Measurements from ENCODE around the gene HACD2.
"Not testable (repeated sequence)": the region's sequence is repeated elsewhere in the genome, so short reads cannot be mapped to it uniquely, and the experiment has no call there.

The HACD2 gene

DNA sequence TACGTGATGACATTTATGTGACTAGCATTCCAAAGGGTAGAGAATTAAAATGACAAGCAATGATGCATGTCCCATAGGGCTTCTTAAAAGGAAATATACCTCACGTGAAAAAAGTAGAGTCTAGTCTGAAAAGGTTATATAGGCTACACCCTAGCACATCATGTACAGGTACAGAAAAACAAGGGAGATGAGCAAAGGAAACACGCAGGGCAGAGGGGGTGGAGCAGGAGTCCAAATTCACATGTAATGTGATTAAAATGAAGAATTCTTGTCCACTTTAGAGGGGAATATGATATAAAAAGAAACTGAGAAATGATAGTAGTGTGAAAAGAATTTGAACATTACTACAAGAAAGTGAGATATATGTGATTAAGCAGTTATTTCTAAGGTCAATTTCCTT, 59.4 kb downstream of the HACD2 start:
- DNase-seq (ENCODE audit: low read depth, low spot score), result no peak

DNA sequence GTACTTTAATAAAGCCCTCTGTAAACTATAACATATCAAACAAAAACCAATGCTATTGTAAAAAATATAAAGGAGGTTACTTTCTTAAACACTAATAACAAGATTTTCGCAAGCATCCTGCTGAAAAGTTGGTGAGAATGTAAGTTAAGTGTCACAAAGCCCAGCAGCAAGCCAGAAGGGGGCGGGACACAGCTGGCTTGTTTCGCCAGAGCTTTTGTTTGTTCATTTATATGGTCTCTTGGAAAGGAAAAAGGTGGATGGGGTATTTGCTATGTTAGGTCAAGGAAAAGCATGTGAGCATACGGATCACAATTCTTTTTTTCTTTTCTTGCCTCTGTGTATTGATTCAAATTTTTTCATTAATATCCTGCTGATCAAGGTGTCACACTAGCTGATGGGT, 59.9 kb downstream of the HACD2 start:
- no peak for DNase-seq (ENCODE audit: low read depth, low spot score)

DNA sequence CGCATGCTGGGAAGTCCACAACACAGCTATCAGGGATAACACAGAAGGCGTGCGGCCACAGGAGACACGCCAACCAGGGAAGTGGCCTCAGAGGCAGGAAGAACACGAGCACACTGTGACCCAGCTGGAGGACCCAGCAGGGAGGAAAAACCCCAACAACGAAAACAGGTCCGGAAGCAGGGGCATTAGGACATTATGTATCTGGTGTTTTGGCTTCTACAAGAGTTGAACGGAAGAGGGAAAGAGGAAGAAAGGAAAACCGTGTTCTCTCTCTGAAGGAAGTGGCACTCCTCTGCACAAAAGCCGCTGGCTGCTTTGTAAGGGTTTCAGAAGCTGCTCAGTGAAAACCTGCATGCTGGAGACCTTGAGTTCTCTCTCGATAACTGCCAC, 61.8 kb downstream of the HACD2 start:
- DNase-seq (ENCODE audit: low read depth, low spot score), result no peak

DNA sequence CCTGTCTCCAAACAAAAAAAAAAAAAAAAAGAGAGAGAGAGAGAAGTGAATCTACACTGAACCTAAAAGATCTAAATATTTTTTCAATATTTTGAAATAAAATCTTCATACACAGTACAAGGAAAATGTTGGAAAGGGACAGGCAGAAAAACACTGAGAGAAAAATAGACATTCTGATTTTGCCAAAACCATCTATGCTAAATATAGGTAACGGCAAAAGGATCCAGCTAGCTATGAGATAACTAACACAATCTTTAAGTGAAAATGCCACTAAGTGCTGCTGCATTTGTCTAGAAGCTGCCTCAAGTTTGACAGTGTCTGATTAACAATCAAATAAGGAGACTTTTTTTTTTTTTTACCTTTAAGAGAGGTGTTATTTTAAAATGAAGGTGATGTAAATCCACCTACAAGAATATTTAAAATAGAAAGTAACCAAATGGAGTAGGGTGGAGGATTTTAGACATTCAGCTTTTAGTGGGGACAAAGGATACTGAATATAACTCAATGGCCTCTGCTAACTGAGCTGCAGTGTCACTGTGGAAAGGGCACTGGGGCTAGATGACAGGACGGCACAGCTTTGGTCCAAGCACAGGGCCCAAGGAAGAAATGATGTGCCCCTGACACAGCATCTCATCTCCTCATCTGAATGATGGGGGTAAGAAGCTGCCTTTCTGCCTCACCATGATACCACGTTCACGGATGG, 62.4 kb downstream of the HACD2 start:
- DNase-seq (ENCODE audit: low read depth, low spot score), result no peak

DNA sequence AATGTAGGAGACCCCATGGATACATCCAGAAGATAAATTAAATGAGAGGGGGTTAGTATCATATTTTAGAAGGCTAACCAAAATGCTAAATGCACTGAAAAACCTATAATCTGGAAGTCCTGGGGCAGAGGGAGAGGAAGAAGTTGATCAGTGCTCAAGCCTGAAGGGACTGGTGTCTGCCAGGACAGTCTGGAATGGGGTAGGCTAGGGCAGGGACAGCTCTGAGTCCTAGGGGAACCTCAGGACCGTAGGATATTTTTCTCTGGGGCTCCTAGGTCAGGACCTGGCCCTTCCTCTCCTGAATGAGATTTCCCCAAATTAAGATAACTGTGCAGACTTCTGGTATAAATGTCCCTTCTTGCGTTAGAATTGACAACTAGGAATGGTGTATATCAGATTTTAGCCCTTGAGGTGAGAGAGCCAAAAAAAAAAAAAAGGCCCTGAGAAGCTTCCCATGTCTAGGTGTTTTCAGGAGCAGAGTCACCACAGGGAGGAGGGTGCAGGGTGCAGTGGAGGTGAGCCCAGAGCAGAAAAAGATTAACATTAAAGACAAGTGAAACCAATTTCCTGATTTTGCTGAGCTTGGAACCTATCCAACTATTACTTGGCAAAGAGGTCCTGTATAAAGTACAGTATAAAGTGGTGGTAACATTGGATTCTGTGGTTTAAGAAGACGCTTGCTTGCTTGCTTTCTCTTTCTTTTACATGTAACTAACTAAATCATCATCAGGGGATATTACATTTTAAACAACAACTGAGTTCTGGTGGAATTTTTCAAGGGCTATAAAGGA, 63.5 kb downstream of the HACD2 start:
- no peak for DNase-seq (ENCODE audit: low read depth, low spot score)

DNA sequence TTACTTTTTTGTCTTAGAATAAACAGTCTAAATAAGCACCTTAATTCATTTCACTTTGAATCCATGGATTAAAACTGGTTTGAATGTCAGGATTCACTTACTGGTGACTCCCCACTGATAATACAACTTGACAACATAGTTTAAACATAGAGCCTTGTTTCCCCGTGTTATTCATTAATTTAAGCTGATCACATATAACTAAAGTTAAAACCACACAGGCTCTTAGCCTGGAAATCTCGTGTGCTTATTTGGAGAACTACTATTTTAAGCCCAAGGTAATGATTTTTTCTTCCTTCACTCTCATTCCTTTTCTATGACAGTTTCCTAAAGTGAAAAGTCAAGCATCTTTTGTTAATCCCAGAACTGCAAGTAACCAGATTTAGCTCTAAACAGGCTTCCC, 64.2 kb downstream of the HACD2 start:
- DNase-seq (ENCODE audit: low read depth, low spot score), result no peak

DNA sequence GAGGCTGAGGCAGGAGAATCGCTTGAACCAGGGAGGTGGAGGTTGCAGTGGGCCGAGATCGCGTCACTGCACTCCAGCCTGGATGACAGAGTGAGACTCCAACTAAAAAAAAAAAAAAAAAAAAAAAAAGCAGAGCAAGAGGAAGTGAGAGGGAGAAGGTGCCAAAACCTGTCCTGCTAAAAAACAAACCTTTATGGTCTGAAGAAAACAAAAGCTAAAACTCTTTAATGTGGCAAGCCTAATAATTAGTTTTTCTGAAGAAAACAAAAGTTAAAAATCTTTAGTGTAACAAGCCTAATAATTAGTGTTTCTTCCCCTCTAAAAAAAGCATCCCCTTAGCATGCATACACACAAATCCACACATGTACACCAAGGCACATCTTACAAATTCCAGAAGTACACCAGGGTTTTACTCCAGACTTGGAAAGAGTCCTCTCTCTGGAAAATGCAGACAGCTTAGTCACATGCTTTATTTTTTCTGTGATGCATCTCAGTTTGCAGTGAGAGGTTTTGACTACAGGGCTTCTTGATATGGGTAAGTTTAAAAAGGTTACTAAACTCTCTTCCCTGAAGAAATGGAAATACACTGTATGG, 65.9 kb downstream of the HACD2 start:
- DNase-seq (ENCODE audit: low read depth, low spot score), result no peak

DNA sequence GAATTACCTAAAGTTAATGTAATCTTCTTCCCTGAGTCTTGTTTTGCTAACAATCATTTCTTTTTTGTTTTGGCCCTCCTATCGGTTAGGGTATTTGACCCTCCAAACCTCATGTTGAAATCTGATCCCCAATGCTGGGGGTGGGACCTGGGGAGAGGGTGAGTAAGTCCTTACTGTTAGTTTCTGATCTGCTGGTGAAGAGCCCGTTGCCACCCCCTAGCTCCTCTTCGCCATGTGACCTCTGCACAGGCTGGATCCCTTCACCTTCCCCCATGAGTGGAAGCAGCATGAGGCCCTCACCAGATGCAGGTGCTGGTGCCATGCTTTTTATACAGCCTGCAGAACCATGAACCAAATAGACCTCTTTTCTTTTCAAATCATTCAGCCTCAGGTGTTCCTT, 73.1 kb downstream of the HACD2 start:
- no peak for DNase-seq (ENCODE audit: low read depth, low spot score)

DNA sequence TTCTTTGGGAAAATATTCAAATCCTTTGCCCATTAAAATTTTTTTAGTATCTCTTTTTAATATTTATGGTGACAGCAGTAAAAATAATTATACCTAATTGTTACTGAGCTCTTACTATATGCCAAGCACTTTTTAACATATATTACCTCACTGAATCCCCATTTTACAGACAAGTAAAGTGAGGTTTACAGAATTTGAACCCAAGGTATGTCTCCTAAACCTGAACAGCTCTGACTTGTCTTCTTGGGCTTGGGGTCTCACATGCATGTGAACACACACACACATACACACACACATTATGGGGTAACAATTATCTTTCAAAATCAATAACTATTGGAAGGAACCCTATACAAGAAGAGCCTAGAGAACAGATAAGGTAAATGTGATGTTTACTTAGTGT, 73.8 kb downstream of the HACD2 start:
- DNase-seq (ENCODE audit: low read depth, low spot score), result no peak

DNA sequence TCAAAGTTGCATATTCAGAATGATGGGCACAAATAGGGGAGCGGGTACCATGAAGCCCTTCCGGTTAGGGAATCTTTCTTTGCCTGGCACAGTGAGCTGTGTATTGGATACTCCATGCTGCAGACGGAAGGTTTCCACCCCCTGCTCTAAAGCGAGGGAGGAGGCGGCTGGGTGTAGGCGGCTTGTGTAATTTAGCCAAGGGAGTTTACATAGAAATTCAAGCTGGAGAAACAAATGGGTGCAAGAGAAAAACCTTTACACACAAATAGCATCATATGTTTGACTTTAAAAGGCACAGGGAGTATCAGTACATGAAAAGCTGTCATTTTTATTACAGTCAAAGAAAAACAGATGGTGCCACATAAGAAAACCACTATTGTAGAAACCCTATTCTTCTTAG, 76.7 kb downstream of the HACD2 start:
- no peak for DNase-seq (ENCODE audit: low read depth, low spot score)

DNA sequence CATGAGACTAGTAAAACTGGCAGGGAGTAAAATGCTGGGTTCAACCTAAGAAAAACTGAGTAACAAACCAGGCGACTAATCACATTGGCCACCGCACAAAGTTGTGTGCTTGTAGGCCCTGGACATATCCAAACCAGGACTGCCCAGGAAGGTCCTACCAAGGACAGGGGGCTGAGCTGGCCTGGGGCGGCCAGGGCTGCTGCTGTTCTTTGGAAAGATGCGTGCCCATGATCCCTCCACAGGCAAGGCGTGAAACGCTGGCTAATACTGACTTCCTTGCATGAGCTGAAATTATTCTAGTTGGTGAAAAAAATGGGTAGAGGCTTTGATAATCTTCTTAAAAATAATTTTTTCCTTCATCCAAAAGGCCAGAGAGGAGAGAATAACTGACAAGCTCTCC, 79.0 kb downstream of the HACD2 start:
- DNase-seq (ENCODE audit: low read depth, low spot score), result no peak

DNA sequence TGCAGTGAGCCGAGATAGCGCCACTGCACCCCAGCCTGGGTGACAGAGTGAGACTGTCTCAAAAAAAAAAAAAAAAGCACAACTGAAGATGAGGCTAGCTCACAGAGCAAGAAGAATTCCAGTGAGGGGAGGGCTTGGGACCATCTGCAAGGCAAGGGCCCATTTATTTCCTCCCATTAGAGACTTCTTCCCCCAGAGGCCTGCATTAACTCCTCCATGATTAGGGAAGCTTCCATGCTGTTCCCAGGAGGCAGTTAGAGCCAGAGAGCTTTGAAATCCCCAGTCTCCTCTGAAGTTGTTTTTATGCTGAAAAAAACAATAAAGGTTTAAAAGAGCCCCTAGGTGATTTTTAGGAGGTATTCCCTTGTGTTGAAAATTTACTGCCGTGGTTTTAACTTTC, 81.7 kb downstream of the HACD2 start:
- no peak for DNase-seq (ENCODE audit: low read depth, low spot score)

DNA sequence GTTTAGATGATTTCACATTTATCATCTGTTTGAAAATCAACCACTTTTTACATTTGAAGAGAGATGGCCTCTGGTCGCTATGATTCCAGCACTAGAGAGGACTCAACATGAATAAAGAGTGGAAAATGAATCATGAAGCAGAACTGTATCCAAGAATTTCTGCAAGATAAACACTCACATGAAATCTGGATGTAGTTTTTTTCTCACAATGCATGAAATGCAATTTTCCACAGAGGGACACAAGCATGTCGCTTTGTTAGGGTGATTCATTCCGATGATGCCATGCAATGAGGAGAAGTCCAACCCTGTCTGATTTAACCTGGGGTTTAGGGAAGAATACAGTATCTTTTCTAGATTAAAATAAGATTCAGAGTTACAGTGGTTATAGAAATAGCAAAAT, 85.5 kb downstream of the HACD2 start:
- DNase-seq (ENCODE audit: low read depth, low spot score), result no peak

DNA sequence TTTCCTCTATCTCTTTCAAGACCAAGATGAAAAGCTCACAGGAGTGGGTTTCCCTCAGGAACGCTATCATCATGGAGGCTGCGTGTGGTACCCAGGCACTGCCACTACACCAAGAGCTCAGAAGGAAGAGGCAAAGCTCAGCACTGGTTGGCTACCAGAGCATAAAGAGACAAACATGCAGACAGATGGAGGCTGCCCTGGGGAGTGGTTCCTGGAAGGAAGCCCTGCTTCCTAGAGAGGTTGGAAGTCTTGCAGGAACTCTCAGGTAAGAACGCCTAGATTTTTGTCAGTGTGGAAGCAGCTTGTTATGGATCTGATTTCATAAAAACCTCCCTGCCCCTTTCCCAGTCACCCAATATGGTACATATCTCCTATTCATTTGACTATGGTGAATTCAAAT, 86.1 kb downstream of the HACD2 start:
- DNase-seq (ENCODE audit: low read depth, low spot score), result no peak

DNA sequence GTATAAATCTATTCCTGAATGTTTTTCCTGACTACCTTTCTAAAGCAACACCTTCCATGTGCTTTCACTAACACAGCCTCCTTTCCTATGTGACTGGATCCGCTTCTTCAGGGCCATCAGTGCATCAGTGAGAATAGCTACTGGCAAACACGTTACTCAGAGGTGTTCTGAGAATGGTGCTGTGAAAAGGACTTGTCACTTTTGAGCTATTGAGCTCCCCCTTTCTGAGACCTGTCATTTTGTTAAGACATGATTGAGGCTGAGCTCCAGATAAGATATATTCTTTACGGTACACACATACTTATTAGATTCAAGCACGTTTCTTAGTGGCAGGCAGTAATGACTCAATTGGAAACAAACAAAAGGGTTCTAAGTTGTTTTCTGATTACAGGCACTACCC, 90.9 kb downstream of the HACD2 start:
- DNase-seq (ENCODE audit: low read depth, low spot score), result no peak

DNA sequence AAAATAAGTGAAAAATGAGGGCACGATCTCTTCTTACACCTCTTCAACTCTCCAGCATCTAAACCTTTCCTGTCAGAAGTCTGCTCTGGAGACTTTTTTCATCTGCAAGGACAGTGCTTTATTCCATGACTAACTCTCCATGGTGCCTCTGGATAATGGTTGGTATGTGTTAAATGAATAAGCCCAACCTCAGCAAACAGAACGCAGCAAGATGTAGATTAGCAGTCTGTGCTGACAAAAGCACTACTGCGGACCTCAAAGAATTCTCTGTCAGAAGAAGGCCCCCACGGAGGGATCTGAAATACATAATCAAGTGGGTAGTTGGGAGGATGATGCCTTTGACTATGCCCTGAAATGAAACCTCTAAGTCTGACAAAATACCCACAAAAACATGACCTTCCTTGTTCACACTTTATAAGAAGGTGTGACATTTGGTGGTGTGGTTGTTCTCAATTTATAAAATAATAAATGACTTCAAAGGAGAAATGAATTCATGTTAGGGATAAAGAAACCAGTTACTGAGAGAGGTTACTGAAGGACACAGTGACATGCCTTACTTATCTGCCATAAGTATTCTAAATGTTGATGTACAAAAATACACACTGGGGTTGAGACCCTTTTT, 92.8 kb downstream of the HACD2 start:
- DNase-seq (ENCODE audit: low read depth, low spot score), result no peak

DNA sequence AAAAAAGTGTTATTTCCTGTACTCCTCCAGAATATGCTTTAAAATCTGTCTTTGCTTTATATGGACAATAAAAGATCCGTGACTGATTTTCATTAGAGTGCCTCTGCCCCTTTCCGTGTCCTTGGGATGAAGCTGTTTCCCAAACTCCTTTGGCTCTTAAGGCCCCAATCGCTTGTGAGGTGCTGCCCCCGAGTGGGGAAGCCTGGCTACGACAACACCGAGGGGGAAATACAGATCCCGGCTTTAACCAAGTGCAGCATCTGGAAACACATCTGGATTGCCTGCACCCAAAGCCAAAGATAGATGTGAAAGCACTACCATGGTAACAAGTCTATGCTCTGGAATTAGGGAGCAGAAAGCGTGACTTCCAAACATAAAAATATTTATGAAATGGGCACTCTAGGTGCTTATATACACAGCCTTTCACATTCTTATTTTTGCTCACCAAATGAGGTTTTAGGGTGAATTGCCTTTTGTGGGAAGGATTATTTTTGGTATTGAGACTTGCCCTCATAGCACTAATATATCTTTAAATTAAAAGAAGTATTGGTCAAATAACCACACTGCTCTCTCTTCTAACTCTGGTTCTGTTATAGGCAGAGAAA, 95.4 kb downstream of the HACD2 start:
- no peak for DNase-seq (ENCODE audit: low read depth, low spot score)

DNA sequence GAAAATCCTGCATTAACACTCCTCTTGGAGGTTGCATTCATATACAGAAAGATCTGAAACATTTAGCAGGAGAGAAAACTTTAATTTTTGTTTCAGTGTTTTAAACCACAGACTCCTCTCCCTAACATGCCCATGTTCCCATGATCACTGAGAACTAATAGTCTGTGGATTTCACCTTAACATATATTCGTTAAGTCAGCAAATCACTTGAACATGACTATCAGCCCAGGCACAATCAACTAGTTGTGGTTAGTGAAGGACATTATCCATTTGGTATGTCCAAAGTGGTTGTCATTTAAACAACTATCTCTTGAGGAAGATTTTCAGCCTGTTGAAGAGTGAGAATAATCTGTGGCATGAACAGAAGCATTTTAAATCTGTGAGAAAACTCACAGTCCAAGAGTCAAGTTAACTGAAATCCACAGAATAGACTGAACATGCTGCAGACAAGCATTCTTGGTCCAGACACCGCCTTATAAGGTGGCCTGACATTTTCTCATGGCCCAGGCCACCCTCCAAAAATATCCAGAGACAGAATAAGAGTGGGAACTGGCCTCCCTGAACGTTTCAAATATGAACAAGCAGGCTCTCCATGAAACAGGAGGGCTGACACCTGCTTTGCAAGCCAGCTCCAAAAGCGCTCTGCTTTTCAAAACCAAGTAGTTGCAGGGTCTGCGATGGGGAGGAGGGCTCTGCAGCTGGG, 96.1 kb downstream of the HACD2 start:
- no peak for DNase-seq (ENCODE audit: low read depth, low spot score)

DNA sequence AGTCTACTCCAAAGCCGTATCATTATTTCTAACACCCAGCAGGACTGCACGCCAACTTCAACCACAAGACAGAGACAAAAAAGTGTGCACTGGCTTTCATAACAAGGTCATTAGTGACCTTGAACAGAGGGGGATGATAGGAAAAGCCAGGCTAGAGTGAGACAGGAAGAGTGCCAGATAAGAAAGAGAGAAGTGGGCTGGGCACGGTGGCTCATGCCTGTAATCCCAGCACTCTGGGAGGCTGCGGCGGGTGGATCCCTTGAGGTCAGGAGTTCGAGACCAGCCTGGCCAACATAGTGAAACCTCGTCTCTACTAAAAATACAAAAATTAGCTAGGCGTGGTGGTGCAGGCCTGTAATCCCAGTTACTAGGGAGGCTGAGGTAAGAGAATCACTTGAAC, 97.8 kb downstream of the HACD2 start:
- not testable (repeated sequence) for DNase-seq (ENCODE audit: low read depth, low spot score)

DNA sequence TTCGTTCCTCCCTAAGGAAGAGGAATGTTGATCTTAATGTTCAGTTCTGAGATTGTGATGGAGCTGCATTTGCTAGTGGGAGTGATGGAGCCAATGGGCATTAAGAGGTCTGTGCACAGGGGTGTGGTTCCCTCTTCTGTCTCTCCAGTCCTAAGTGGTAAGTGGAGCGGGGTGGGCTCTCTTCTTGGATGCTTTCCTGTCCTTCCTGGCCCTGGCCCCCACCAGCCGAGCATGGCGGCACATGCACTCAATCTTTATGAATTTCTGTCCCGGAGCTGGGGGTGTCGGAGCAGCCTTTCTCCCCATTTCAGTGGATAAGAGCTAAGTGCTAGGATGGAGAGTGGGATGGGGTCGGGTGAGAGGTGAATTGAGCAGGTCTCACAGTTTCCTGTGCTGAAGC, 98.4 kb downstream of the HACD2 start:
- DNase-seq (ENCODE audit: low read depth, low spot score), result no peak

DNA sequence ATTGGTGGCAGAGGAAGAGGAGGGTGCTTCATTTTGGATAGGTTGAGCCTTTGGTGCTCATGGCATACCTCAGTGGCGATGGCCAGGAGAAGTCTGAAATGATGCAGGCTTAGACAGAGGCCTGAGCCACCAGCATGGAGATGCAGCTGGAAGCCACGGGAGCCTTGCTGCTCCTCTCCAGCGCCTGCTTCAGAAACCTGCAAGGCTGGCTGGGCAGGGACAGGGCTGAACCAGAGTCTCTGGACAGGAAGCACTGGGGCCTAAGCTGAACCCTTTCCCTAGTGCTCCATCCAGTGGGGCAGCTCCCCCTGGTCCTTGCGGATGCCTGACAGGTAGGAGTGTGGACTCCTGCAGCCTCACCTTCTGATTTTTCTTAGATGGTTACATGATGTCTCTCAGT, 99.3 kb downstream of the HACD2 start:
- DNase-seq (ENCODE audit: low read depth, low spot score), result no peak

DNA sequence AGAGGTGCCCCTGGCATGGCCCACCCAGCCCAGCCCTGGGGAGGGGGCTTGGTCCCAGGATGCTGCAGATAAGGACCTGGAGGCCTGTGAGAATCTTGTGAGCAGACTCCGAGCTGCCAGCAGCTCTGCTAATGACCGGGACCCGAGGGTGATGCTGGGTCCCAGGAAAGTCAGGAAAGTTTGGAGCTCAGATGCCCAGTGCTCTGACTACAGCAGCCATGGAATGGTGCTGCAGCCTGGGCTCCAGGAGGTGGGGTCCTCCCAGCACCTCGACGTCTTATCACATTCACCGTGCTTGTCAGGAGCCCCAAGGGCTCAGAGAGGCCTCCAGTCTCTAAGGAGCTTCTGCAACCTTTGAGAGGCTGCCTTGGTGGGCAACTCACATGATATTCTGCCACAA, 101.7 kb downstream of the HACD2 start:
- DNase-seq (ENCODE audit: low read depth, low spot score), result no peak

All from activated CD4-positive, CD25-positive, alpha-beta regulatory T cell treated with anti-CD3 and anti-CD28 coated beads, Interleukin-2, amount 50 U/mL, for 16 hours (primary cell).